Kidney (tissue), 14 donors: Measurements from ENCODE around the gene KIF4A. TPM values are rescaled to one million over a fixed set of nuclear protein-coding genes. Genes with fewer than 3 reads are reported as not detected.

Experiments
- DNase-seq, 5 donors: peaks; one replicate each; pipeline ENCODE4 v3.0.0-alpha.2; 2013 to 2020
- FAIRE-seq: peaks from 2 replicates; lab custom pipeline; 2012; peaks lifted over from hg19 to GRCh38; lab: Jason Lieb, UNC
- H3K27ac ChIP-seq, 2 donors: one replicate each; pipeline ENCODE4 v1.7.0; 2013; ENCODE audit warnings: low read depth in 2 of 2, low read length in 2 of 2, inconsistent platforms in 1 of 2
- H3K27me3 ChIP-seq: one replicate; pipeline ENCODE4 v1.7.1; 2013; ENCODE audit warnings: low read length, inconsistent platforms; ENCODE audit not compliant: control insufficient read depth, insufficient read depth
- H3K36me3 ChIP-seq, 3 donors: one replicate each; pipeline versions ENCODE4 v1.7.0 to v1.7.1; 2013; ENCODE audit warnings: low read length in 3 of 3, control low read depth in 1 of 3, inconsistent platforms in 1 of 3; ENCODE audit not compliant: insufficient read depth in 3 of 3, control insufficient read depth in 2 of 3
- H3K4me1 ChIP-seq, 3 donors: one replicate each; pipeline versions ENCODE4 v1.7.0 to v1.7.1; 2013; ENCODE audit warnings: low read length in 3 of 3, inconsistent platforms in 1 of 3, low read depth in 1 of 3; ENCODE audit not compliant: control insufficient read depth in 2 of 3, insufficient read depth in 2 of 3
- H3K4me3 ChIP-seq, 3 donors: one replicate each; pipeline versions ENCODE4 v1.7.0 to v1.8.1; 2013; ENCODE audit warnings: low read length in 3 of 3, control low read depth in 1 of 3, inconsistent platforms in 1 of 3
- H3K9ac ChIP-seq, 3 donors: one replicate each; pipeline versions ENCODE4 v1.7.0 to v1.7.1; 2013; ENCODE audit warnings: low read length in 3 of 3, control low read depth in 1 of 3, inconsistent platforms in 1 of 3
- H3K9me3 ChIP-seq, 3 donors: one replicate each; pipeline versions ENCODE4 v1.7.0 to v1.7.1; 2013; ENCODE audit warnings: low read length in 3 of 3, control low read depth in 1 of 3, inconsistent platforms in 1 of 3; ENCODE audit not compliant: control insufficient read depth in 2 of 3, insufficient read depth in 1 of 3
- intact Hi-C: fragments of 100-400 bp; cut with DNase I; formaldehyde crosslinking; loops from one replicate; pipeline ENCODE4 v1.11.1; 2022
- polyA plus RNA-seq: library from polyadenylated mRNA; stranded (reverse); fragments of 350-450 nt; fragmentation: Illumina TruSeq; extraction: RNeasy Lipid Tissue Mini Kit (QIAGEN cat#74804); gene quantifications from one replicate; pipeline ENCODE4 v1.2.3, GENCODE V29; 2014; ENCODE audit warnings: low read depth, low replicate concordance; ENCODE audit not compliant: insufficient read depth
- total RNA-seq: library from RNA; stranded (reverse); fragmentation: NEBNext Ultra II Directional; extraction: Animal tissue kit (Norgen Biotek cat#: 25700); gene quantifications from one replicate; pipeline ENCODE4 v1.2.1, GENCODE V29; 2021
- TF ChIP-seq, protein P1 (sequence below): IDR thresholded peaks from 3 replicates; pipeline ENCODE4 v1.5.1; 2012; ENCODE audit warnings: mild to moderate bottlenecking, moderate library complexity, borderline replicate concordance; ENCODE audit not compliant: insufficient read depth; ENCODE audit errors: extremely low read depth
- donor health status: control.
- donor health status: control.
- donor health status: control.
- donor health status: control.
- donor health status: control.
- donor health status: DM: yes; HTN: yes; CAD: no.
- donor health status: Normal renal cell carcinoma (clear cell type).

The KIF4A gene
- total and polyA plus RNA-seq, 2 donors from 2014 or later, result 0.13 to 0.35 TPM

DNA sequence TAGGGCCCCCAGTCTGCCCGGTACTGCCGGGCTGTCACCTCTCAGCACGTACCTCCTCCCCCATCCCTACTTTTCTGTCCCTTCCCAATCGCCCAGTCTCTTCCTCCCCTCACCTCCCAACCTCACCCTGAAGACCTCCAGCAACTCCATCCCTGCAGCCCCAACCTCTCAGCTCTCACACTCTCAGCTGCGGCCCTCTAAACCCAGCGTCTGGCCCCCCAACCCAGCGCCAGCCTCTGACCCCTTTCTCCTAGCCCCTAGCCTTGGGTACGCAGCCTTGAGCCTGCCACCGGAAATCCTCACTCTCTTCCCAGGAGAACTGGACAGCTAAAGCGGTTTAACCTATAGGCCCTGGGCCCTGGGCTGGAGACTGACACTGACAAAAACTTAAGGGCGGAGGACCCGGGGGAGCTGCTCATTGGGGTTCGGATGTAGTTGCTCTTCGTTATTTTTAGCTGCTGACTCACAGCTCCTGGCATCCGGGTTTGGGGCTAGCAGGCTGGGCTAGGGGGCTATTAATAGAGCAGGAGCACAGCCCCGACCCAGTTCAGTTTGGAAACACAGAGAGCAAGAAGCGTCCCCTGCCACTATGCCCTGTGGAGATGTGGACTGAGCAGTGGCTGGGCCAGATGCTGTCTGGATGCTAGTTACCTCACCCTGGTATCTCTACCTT, 145.1 kb downstream of the KIF4A start:
- TF ChIP-seq, protein P1, sequence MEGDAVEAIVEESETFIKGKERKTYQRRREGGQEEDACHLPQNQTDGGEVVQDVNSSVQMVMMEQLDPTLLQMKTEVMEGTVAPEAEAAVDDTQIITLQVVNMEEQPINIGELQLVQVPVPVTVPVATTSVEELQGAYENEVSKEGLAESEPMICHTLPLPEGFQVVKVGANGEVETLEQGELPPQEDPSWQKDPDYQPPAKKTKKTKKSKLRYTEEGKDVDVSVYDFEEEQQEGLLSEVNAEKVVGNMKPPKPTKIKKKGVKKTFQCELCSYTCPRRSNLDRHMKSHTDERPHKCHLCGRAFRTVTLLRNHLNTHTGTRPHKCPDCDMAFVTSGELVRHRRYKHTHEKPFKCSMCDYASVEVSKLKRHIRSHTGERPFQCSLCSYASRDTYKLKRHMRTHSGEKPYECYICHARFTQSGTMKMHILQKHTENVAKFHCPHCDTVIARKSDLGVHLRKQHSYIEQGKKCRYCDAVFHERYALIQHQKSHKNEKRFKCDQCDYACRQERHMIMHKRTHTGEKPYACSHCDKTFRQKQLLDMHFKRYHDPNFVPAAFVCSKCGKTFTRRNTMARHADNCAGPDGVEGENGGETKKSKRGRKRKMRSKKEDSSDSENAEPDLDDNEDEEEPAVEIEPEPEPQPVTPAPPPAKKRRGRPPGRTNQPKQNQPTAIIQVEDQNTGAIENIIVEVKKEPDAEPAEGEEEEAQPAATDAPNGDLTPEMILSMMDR, result no peak
- H3K27me3 ChIP-seq, result no peaks in the 10 kb centered on the region
- H3K9ac ChIP-seq, result peak overlapping the region in 1 of 3 donors; percentile 61
- peak overlapping the region; percentile 64 to 82 (median 65) for H3K4me3 ChIP-seq
- no peak overlapping the region for H3K27ac ChIP-seq
- intact Hi-C loops, result no loop called here
- H3K4me1 ChIP-seq, result peaks cover 0 to 2% (median 0%) of the 10 kb centered on the region in 3 donors
- no peak for DNase-seq
- no peaks in the 10 kb centered on the region for H3K36me3 ChIP-seq
- FAIRE-seq, result no peak
- H3K9me3 ChIP-seq, result no peaks in the 10 kb centered on the region

- Histone ChIP-seq H3K27me3 (no peaks in the 10 kb centered on the region), H3K9me3 (no peaks in the 10 kb centered on the region), H3K36me3 (no peaks in the 10 kb centered on the region), H3K4me3 (no peak overlapping the region), H3K9ac (no peak overlapping the region), H3K27ac (no peak overlapping the region), H3K4me1 (peaks cover 0 to 2% (median 0%) of the 10 kb centered on the region in 3 donors)
- TF ChIP-seq, protein P1, result no peak
- intact Hi-C loops, result no loop called here
- FAIRE-seq (no peak), DNase-seq (no peak)
Measured at GRCh38 chrX:70436343-70436742, 146.4 kb downstream of the KIF4A start.

- intact Hi-C loops, result no loop called here
- no peak for DNase-seq
- Histone ChIP-seq H3K9me3 (no peaks in the 10 kb centered on the region), H3K27me3 (no peaks in the 10 kb centered on the region), H3K27ac (no peak overlapping the region), H3K36me3 (no peaks in the 10 kb centered on the region), H3K4me3 (no peak overlapping the region), H3K4me1 (peaks cover 0 to 2% (median 0%) of the 10 kb centered on the region in 3 donors), H3K9ac (no peak overlapping the region)
- FAIRE-seq, result no peak
- TF ChIP-seq, protein P1, result no peak
Measured at GRCh38 chrX:70437011-70437410, 147.1 kb downstream of the KIF4A start.
